Measurements from ENCODE around the gene AUTS2.

The AUTS2 gene

GRCh38 chr7:70421319-70421718 lies 823.0 kb downstream of the AUTS2 start:
- no peak overlapping the region for H3K4me3 ChIP-seq (replicated peaks; ENCODE audit: low read depth, low read length)
- DNase-seq (ENCODE audit: extremely low read depth, low read depth), result no peak
- no peak for TF ChIP-seq CTCF (IDR thresholded peaks at IDR 0.05; ENCODE audit: low read depth, low read length, missing control alignments)

- no peak for TF ChIP-seq CTCF (IDR thresholded peaks at IDR 0.05; ENCODE audit: low read depth, low read length, missing control alignments)
- no peak for DNase-seq (ENCODE audit: extremely low read depth, low read depth)
- no peak overlapping the region for H3K4me3 ChIP-seq (replicated peaks; ENCODE audit: low read depth, low read length)
These were observed 828.1 kb downstream of the AUTS2 start for GRCh38 chr7:70426249-70426880.

GRCh38 chr7:70432567-70433001 lies 834.3 kb downstream of the AUTS2 start:
- H3K4me3 ChIP-seq (replicated peaks; ENCODE audit: low read depth, low read length), result no peak overlapping the region
- no peak for TF ChIP-seq CTCF (IDR thresholded peaks at IDR 0.05; ENCODE audit: low read depth, low read length, missing control alignments)
- no peak for DNase-seq (ENCODE audit: extremely low read depth, low read depth)

- H3K4me3 ChIP-seq (replicated peaks; ENCODE audit: low read depth, low read length), result no peak overlapping the region
- DNase-seq (ENCODE audit: extremely low read depth, low read depth), result no peak
These were observed 836.1 kb downstream of the AUTS2 start for GRCh38 chr7:70434376-70434775.

GRCh38 chr7:70434821-70435220 lies 836.5 kb downstream of the AUTS2 start:
- no peak overlapping the region for H3K4me3 ChIP-seq (replicated peaks; ENCODE audit: low read depth, low read length)
- TF ChIP-seq CTCF (IDR thresholded peaks at IDR 0.05; ENCODE audit: low read depth, low read length, missing control alignments), result no peak
- no peak for DNase-seq (ENCODE audit: extremely low read depth, low read depth)

More at GRCh38 chr7:70434376-70434775, 836.1 kb downstream of the AUTS2 start:
- TF ChIP-seq CTCF (IDR thresholded peaks at IDR 0.05; ENCODE audit: low read depth, low read length, missing control alignments), result no peak

GRCh38 chr7:70435634-70436033 lies 837.4 kb downstream of the AUTS2 start:
- no peak overlapping the region for H3K4me3 ChIP-seq (replicated peaks; ENCODE audit: low read depth, low read length)
- no peak for TF ChIP-seq CTCF (IDR thresholded peaks at IDR 0.05; ENCODE audit: low read depth, low read length, missing control alignments)
- DNase-seq (ENCODE audit: extremely low read depth, low read depth), result no peak

All from HFF-Myc (cell line).